Measurements from ENCODE around the gene CDKN2B. TPM values are rescaled to one million over a fixed set of nuclear protein-coding genes. Genes with fewer than 3 reads are reported as not detected.

Gene CDKN2B
- total RNA-seq, 2 donors from 2014 or later: 4.5 to 11.4 TPM

DNA sequence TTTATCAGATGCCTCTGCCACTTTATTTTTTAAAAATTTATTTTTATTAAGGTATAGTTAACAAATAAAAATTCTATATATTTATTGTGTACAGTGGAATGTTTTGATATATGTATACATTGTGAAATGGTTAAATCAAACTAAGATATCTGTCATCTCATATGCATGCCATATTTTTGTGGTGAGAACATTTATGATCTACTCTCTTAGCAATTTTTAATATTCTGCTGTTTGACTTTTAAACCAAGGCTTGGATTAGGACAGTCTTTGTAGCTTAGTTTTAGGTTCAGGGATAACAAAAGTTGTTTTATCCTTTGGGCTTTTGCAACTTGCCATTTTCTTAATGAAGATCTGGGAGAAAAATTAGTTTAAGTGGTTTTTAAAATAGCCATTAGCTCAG lies 46.0 kb upstream of the CDKN2B start:
- no peak for DNase-seq
- Histone ChIP-seq H3K4me1 (ENCODE audit: control insufficient read depth, insufficient read depth, low read length) (peaks cover 2% of the 10 kb centered on the region), H3K4me3 (ENCODE audit: low read length) (no peak overlapping the region), H3K9me3 (ENCODE audit: control insufficient read depth, low read length) (no peaks in the 10 kb centered on the region), H3K27me3 (ENCODE audit: control insufficient read depth, insufficient read depth, low read length, poor library complexity, severe bottlenecking) (no peaks in the 10 kb centered on the region), H3K27ac (ENCODE audit: low read depth, low read length) (no peak overlapping the region), H3K9ac (ENCODE audit: extremely low read depth, low read length, poor library complexity, severe bottlenecking) (no peak overlapping the region), H3K36me3 (ENCODE audit: control insufficient read depth, insufficient read depth, low read length) (no peaks in the 10 kb centered on the region)
- TF ChIP-seq, protein P1, sequence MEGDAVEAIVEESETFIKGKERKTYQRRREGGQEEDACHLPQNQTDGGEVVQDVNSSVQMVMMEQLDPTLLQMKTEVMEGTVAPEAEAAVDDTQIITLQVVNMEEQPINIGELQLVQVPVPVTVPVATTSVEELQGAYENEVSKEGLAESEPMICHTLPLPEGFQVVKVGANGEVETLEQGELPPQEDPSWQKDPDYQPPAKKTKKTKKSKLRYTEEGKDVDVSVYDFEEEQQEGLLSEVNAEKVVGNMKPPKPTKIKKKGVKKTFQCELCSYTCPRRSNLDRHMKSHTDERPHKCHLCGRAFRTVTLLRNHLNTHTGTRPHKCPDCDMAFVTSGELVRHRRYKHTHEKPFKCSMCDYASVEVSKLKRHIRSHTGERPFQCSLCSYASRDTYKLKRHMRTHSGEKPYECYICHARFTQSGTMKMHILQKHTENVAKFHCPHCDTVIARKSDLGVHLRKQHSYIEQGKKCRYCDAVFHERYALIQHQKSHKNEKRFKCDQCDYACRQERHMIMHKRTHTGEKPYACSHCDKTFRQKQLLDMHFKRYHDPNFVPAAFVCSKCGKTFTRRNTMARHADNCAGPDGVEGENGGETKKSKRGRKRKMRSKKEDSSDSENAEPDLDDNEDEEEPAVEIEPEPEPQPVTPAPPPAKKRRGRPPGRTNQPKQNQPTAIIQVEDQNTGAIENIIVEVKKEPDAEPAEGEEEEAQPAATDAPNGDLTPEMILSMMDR (conservative IDR thresholded peaks at IDR 0.05): no peak
- Mint-ChIP-seq H3K4me1 (peaks cover 22% of the 10 kb centered on the region), H3K36me3 (ENCODE audit: low read depth) (no peaks in the 10 kb centered on the region), H3K4me3 (no peak overlapping the region), H3K27ac (no peak overlapping the region), H3K27me3 (ENCODE audit: insufficient read depth) (no peaks in the 10 kb centered on the region), H3K9me3 (peaks cover 14% of the 10 kb centered on the region)

DNA sequence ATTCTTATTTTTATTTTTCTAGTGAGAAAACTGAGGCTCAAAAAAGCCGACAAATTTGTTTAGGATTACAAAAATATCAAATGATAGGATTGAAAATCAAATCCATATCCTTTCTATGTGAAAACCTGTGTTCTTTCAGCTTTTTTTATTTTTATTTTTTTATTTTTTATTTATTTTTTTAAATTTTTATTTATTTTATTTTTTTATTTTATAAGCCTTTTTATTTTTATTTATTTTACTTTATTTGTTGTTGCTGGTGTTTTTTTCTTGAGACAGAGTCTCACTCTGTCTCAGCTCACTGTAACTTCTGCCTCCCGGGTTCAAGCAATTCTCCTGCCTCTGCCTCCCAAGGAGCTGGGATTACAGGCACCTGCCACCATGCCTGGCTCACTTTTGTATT lies 45.4 kb upstream of the CDKN2B start:
- no peak overlapping the region for H3K27ac ChIP-seq (ENCODE audit: low read depth, low read length)
- H3K27me3 Mint-ChIP-seq (ENCODE audit: insufficient read depth): no peaks in the 10 kb centered on the region
- H3K4me1 Mint-ChIP-seq: peaks cover 22% of the 10 kb centered on the region
- 100% methylated on average over 1 of the region's 2 CpGs; no CpG with 5 or more reads in 1 of the 2 experiments for WGBS, 2 experiments (ENCODE audit: insufficient coverage in 1 of 2, insufficient read length in 1 of 2)
- H3K4me3 ChIP-seq (ENCODE audit: low read length): no peak overlapping the region
- H3K27me3 ChIP-seq (ENCODE audit: control insufficient read depth, insufficient read depth, low read length, poor library complexity, severe bottlenecking): no peaks in the 10 kb centered on the region
- no peak overlapping the region for H3K27ac Mint-ChIP-seq
- H3K9ac ChIP-seq (ENCODE audit: extremely low read depth, low read length, poor library complexity, severe bottlenecking): no peak overlapping the region
- peaks cover 10% of the 10 kb centered on the region for H3K9me3 Mint-ChIP-seq
- H3K9me3 ChIP-seq (ENCODE audit: control insufficient read depth, low read length): no peaks in the 10 kb centered on the region
- peaks cover 2% of the 10 kb centered on the region for H3K4me1 ChIP-seq (ENCODE audit: control insufficient read depth, insufficient read depth, low read length)
- DNase-seq: no peak
- no peaks in the 10 kb centered on the region for H3K36me3 ChIP-seq (ENCODE audit: control insufficient read depth, insufficient read depth, low read length)
- TF ChIP-seq, protein P1 (conservative IDR thresholded peaks at IDR 0.05): no peak
- H3K4me3 Mint-ChIP-seq: no peak overlapping the region
- no peaks in the 10 kb centered on the region for H3K36me3 Mint-ChIP-seq (ENCODE audit: low read depth)

DNA sequence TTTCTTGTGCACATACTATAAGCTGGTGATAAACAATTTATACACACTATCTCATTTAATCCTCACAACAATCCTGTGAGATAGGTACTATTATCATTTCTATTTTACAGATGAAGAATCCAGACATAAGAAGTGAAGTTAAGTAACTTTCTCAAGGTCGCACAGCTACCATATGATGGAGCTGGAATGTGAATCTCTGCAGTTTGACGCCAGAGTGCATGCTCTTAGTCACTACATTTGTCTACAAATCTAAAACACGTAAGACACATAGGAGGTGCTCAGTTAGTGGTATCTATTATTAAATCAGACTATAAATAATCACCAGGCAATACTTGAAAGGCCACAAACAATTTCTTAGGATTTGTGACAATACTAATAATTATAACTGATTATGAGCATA lies 45.0 kb upstream of the CDKN2B start:
- H3K27ac Mint-ChIP-seq: no peak overlapping the region
- TF ChIP-seq, protein P1 (conservative IDR thresholded peaks at IDR 0.05): no peak
- DNase-seq: no peak
- H3K36me3 Mint-ChIP-seq (ENCODE audit: low read depth): no peaks in the 10 kb centered on the region
- no peak overlapping the region for H3K4me3 ChIP-seq (ENCODE audit: low read length)
- no peak overlapping the region for H3K9ac ChIP-seq (ENCODE audit: extremely low read depth, low read length, poor library complexity, severe bottlenecking)
- no peaks in the 10 kb centered on the region for H3K9me3 ChIP-seq (ENCODE audit: control insufficient read depth, low read length)
- 69 to 89% methylated on average over 2 to 3 of the region's 3 CpGs for WGBS, 2 experiments (ENCODE audit: insufficient coverage in 1 of 2, insufficient read length in 1 of 2)
- H3K4me3 Mint-ChIP-seq: no peak overlapping the region
- peaks cover 22% of the 10 kb centered on the region for H3K4me1 Mint-ChIP-seq
- peaks cover 2% of the 10 kb centered on the region for H3K4me1 ChIP-seq (ENCODE audit: control insufficient read depth, insufficient read depth, low read length)
- H3K9me3 Mint-ChIP-seq: peaks cover 7% of the 10 kb centered on the region
- no peak overlapping the region for H3K27ac ChIP-seq (ENCODE audit: low read depth, low read length)
- H3K27me3 Mint-ChIP-seq (ENCODE audit: insufficient read depth): no peaks in the 10 kb centered on the region
- H3K36me3 ChIP-seq (ENCODE audit: control insufficient read depth, insufficient read depth, low read length): no peaks in the 10 kb centered on the region
- no peaks in the 10 kb centered on the region for H3K27me3 ChIP-seq (ENCODE audit: control insufficient read depth, insufficient read depth, low read length, poor library complexity, severe bottlenecking)

Measured in endodermal cell (in vitro differentiated cells).